AG08395 (cell line): ENCODE data around the gene XYLT2.

ENCODE experiments used
- DNase-seq: peaks from one replicate; pipeline ENCODE4 v3.0.0; 2012; ENCODE audit warnings: mixed read lengths, low spot score

The XYLT2 gene

DNA sequence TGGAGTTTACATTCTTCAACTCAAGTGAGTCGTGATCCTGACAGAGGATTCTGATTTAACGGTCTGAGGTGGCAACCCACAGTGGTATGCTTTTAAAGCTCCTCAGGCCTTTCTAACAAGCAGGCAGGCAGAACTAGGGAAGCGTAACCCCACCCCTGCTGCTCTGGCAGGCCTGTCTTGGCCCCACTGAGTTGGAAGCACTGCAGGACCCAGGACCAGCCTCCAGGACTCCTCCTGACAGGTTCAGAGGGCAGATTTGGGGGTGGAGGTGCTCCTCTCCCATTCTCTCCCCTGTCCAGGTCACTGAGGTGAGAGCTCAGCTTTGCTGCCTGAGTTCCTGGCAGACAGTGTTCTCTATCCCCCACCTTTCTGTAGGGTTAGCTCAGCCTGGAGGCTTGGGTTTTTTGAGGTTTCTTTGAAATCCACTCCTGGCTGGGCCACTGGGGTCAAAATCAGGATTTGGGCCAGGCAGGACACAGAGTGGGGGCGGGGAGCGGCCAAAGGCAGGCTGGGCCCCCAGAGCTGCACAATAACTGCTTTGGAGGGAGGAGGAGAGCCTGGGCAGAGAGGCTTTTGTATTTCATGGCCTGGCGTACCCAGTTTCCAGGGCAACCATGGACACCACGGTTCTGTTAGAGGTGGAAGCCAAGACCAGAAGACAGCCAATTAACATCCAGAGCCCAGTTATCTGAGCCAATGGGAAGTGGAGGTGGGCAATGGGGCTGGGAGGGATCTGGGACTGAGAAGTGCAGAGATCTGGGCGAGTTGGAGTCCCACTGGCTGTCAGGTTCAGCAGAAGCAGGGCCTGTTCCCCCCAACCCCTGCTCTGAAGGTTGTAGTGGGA is 17.5 kb downstream of the XYLT2 start:
- DNase-seq, result peak; percentile 48

DNA sequence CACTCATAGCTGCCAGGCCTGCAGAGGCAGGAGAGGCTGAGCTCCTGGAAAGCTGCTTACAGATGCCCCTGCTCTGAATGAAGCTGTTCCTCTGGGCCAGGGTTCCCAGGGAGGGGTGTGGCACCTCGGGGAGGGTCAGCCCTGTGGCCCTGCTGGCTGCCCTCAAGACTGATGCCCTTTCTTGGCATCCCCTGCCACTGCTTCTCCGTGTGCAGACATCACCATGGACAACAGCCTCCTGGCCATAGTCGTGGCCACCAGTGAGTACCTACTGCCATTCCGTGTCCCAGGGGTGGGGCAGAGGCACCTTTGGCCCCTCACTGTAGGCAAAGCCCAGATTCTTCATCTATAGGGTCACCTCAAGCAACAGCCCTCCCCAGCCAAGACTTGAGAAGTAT is 18.1 kb downstream of the XYLT2 start:
- no peak for DNase-seq

DNA sequence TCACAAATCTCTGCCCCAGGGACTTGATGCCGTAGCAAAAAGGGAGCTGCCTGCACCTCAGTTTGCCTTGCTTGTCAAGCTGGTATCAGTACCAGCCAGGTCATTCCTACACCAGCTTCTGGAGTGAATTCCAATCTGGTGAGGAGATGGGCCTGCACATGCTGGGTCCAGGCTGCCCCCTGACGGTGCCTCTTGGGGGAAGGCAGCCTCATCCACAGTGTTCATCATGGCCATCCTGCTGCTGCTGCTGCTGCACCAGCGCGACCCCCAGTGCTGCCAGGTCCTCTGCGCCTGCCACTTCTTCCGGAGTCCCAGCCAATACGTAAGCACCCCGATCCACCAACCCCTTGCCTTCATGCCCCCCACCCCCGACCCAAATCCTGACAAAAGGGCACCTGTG is 18.8 kb downstream of the XYLT2 start:
- DNase-seq, result peak; percentile 57

- no peak for DNase-seq
These were observed 19.2 kb downstream of the XYLT2 start for GRCh38 chr17:50365165-50365564.

DNA sequence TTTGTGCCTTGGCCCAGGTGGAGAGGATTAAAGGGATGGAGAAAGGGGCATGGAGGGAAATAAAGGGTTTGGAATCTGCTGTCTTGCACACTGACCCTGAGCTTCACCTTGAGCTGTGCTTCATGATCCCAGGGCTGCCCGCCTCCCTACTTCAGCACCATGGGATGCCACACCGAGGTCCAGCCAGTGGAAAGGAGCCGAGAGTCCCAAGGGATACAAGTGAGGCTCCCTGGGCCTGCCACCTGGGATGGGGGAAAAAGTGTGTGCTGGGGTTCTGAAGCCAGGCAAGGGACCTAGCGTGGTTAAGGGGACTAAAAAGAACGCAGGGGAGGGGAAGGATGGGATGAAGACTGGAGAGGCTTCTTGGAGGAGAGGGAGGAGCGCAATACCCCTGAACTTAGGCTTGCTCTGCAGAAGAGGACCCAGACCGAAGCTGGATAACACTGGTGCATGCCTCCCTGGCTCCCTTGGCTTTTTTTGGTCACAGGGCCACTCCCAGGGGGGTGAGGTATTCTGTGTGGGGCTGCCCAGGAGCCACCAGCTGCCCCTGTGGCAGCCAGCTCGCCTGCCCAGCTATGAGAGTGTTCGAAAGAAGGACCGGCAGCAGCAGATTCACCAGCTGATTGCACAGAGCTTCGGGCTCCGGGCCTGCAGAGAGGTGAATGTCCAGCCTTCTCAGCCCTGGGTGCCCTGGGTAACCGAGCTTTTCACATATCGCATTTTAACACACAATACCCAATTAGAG is 19.9 kb downstream of the XYLT2 start:
- no peak for DNase-seq

- no peak for DNase-seq
These were observed 21.5 kb downstream of the XYLT2 start for GRCh38 chr17:50367401-50367800.

DNA sequence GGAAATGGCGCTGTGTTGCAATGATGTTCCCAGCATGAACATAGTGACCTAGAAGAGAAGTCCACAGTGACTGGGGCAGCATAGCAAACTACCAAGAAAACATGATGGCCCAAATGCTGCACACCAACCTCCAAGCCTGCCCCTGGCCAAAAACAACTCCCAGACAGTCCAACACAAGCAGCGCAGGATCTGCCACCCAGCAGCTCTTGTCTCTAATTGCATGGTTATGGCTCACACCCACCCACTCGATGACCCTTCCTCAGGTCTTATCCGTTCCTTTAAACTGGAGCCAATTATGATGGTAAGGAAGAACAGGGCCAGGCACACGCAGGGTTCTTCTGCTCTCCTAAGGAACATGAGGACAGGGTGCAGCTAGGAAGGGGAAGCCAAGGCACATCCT is 24.1 kb downstream of the XYLT2 start:
- no peak for DNase-seq

GRCh38 chr17:50371526-50371925 is 25.6 kb downstream of the XYLT2 start:
- DNase-seq, result no peak

DNA sequence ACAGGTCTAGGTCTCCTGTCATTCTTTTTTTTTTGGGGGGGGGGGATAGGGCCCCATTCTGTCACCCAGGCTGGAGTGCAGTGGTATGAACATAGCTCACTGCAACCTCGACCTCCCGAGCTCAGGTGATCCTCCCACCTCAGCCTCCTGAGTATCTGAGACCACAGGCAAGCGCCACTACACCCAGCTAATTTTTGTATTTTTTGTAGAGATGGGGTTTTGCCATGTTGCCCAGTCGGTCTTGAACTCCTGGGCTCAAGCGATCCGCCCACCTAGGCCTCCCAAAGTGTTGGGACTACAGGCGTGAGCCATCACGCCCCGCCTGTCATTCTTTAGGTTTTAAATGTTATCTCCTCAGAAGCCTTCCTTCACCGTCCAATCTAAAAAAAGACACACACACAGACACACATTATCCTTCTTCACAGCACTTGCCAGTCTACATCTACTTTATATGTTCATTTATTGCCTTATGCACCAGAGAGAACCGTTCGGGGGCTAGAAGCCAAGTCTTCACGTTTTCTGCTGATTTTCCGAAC is 26.4 kb downstream of the XYLT2 start:
- DNase-seq, result no peak

DNA sequence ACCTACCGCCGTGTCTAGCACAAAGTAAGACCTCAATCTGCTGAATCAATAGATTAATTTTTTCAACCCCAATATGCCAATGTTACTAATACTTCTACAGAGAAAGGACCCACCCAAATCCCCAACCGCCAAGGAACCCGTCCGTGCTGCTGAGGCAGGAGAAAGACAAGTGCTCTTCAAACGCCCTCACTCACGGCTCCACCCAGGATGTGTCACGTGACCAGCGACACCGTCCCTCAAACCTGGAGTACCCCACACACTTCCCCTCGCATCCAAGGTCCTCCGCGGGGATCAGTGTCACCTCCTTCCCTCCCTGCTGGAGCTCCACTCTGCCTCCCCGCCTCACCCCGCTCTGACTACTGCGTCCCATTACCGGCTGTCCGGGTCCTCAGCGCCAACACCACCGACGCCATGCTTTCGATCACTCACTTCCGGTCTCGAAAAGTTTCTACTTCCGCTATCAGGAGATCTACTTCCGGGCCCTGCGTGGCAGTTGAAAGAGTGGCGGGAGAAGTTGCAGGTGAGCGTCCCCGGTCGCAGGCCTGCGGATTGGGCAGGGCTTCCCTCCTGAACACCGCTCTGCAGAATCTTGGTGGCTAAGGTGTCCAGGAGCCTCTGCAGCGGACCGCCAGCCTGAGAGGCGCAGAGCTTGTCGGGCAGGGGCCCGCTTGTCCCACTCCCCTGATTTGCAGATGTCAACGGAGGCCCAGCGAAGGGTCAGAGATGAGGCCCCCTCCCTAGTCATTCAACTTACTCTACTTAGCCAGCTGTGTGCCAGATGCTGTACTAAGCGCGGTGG is 27.0 kb downstream of the XYLT2 start, which contains the start of the genes EME1 and MRPL27:
TSS of gene EME1 (plus strand) at position 472 of the 799 bp plus-strand sequence. CDS start 1,980 bp downstream, outside the sequence.
TSS of gene MRPL27 (minus strand) at position 427 of the 799 bp plus-strand sequence. CDS start at position 413, 14 bp downstream.
- DNase-seq, result peak; percentile 94

GRCh38 chr17:50373705-50374104 is 27.8 kb downstream of the XYLT2 start:
- DNase-seq, result no peak

DNA sequence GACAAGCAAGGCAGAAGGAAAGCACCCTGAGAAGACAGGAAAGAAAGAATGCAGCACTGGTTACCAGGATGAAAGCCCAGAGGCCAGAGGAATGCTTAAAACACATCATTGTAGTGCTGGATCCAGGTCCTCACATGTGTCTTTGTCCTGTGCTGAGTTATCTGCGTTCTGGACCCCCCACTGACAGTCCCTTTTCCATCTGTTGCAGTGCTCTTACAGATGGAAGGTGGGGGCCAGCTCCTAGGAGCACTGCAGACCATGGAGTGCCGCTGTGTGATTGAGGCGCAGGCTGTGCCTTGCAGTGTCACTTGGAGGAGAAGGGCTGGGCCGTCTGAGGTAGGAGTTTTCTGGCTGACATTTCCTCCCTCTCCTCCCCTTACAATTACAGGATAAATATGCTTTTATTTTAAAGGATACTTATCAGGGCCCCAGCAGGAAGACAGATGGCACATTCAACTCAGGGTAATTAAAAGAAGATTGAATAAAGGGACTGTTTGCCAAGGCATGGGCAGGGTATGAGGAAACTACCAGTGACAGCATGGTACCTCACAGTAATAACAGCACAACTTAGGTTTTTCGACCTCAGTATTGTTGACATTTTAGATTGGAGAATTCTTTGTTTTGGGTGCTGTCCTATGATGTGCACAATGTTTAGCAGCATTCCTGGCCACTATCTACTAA is 30.1 kb downstream of the XYLT2 start:
- no peak for DNase-seq

DNA sequence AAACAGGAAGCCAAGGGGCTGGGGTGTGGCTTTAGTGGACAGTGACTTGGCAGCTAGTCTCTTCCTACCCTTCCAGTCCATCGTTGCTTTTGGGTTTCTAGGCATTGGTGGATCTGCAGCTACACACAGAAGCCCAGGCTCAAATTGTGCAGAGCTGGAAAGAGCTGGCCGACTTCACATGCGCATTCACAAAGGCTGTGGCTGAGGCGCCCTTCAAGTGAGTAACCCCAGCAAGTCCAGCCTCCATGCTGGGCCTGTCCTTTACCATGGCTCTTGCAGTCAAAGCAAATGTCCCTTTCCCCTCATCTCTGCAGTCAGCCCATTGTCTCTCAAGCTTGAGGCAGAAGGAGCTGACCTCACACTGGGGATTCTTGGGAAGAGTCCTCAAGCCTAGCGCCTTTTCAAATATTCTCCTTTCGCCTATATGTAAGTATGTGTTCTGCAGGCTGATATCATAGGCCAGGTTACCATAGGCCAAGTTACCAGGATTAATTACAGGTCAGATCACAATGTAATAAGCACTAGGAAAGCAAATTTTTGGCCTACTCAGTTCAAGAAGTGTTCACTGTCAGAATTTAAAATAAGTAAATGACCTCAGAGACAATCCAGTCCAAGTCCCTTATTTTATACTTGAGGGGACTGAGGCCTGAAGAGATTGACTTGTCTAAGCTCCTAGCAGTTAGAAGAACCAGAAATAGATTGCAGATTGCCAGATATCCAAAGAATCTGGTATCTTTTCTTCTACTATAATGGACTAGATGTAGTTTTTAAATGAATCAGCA is 33.6 kb downstream of the XYLT2 start:
- DNase-seq, result no peak

GRCh38 chr17:50380369-50381259 is 34.7 kb downstream of the XYLT2 start:
- DNase-seq, result no peak

DNA sequence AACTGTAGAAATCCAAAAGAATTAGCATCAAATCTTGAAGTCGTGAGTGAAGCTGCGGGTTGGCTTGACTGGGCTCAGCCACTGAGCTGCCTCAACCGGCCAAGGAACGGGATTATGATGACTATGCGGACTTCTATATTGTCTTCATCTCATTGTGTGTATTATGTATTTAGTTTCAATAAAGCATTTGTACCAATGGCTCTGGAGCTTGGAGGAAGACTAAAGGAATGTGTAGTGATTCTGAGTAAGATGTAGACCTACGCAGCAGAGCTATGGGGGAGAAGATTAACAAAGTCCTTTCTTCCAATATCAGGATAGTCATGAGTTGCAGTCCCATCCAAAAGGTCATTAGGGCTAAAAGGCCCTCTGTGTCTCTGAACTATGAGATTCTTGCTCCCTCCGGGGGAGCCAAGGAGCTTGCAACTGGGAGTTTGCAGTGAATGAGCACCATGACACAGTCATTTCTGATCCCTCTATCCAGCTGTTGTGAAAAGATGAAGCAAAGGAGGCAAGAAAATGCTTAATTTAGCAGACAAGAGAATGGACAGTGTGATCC is 35.4 kb downstream of the XYLT2 start:
- DNase-seq, result no peak

DNA sequence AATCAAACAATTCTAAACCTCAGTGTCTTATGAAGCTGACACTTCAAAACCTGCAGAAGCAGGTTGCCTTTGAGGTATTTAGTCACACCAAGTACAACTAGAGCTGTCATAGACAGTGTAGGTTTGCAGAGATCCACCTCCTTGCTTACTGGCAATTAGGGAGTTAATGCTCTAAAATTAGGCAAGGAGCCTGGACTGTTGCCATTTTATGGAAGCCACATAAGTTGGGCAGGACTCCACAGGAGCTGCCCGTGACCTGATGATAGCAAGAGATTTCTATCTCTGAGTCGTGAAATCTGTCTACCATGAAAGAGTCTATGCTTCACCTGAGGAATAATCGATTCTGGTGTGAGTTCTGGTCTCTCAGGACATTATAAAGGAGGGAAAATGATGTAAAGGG is 36.0 kb downstream of the XYLT2 start:
- DNase-seq, result no peak

DNA sequence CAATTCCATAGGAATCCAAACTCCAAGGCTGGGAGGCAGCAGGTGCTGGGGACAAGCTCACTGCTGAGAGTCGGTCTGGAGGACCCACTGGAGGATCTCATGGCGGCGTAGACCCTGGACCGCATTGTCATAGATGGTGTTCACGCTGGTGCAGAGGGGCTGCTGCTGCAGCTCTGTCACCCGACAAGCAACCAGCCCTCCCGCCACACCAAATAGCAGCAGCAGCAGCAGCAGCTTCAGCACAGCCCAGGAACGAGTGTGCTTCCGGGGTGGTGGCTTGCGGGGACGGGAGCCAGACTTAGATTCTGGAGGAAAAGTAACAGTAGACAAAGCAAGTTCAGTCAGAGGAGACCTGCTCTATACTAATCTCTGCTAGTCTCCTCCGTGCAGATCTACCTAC is 37.0 kb downstream of the XYLT2 start:
- DNase-seq, result no peak

DNA sequence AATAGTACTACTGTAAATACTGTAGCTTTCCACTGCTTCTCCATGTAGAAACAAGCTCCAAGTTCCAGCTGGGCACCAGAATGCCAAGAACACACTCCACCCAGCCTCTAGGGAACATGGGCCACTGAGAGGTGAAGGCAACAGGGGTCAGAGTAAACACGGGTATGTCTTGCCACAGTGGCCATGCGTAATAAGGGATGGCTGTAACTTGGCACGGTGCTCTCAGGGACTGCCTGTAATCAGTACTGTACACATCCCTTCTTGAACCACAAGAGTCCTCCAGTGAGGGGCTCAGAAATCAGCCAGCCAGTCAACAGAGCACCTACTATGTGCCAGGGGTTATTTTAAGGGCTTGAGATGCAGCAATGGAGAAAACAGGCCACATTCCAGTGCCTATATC is 40.6 kb downstream of the XYLT2 start:
- DNase-seq, result no peak

- no peak for DNase-seq
These were observed 42.8 kb downstream of the XYLT2 start for GRCh38 chr17:50388728-50389127.
